Neural progenitor cell (in vitro differentiated cells): ENCODE results near the gene RBFOX1. TPM values are rescaled to one million over a fixed set of nuclear protein-coding genes. Genes with fewer than 3 reads are reported as not detected.

Experiments
- DNase-seq: peaks from one replicate; pipeline ENCODE4 v3.0.0-alpha.2; 2016; ENCODE audit warnings: low spot score
- H2AFZ ChIP-seq: fragments of 200-600 bp; sonication (generic); replicated peaks from 2 replicates; pipeline ENCODE4 v1.6.1; 2016; ENCODE audit warnings: antibody characterized with exemption
- H3F3A ChIP-seq: fragments of 200-600 bp; sonication (generic); 2 replicates; pipeline ENCODE4 v1.6.1; 2016; ENCODE audit warnings: antibody characterized with exemption, low read depth
- H3K27ac ChIP-seq: fragments of 200-600 bp; sonication (generic); 2 replicates; pipeline ENCODE4 v1.5.1; 2016; ENCODE audit warnings: mild to moderate bottlenecking
- H3K27me3 ChIP-seq: fragments of 200-600 bp; sonication (generic); 2 replicates; pipeline ENCODE4 v1.6.1; 2016; ENCODE audit warnings: mild to moderate bottlenecking, moderate library complexity
- H3K36me3 ChIP-seq: fragments of 200-600 bp; sonication (generic); 2 replicates; pipeline ENCODE4 v1.5.1; 2016
- H3K4me1 ChIP-seq: fragments of 200-600 bp; sonication (generic); 2 replicates; pipeline ENCODE4 v1.6.1; 2016; ENCODE audit warnings: mixed run types
- H3K4me2 ChIP-seq: fragments of 200-600 bp; sonication (generic); 2 replicates; pipeline ENCODE4 v1.6.1; 2016
- H3K4me3 ChIP-seq: fragments of 200-600 bp; sonication (generic); 2 replicates; pipeline ENCODE4 v1.5.1; 2016
- H3K79me2 ChIP-seq: fragments of 200-600 bp; sonication (generic); 2 replicates; pipeline ENCODE4 v1.6.1; 2016; ENCODE audit warnings: low read depth
- H3K9ac ChIP-seq: fragments of 200-600 bp; sonication (generic); 2 replicates; pipeline ENCODE4 v1.6.1; 2016
- H3K9me3 ChIP-seq: fragments of 200-600 bp; sonication (generic); 2 replicates; pipeline ENCODE4 v1.5.1; 2016; ENCODE audit warnings: low read depth
- H4K20me1 ChIP-seq: fragments of 200-600 bp; sonication (generic); 2 replicates; pipeline ENCODE4 v1.6.1; 2016; ENCODE audit warnings: low read depth
- H3K27ac Mint-ChIP-seq: 3 replicates; pipeline ENCODE4 v1.8.0; 2021; ENCODE audit warnings: mixed read lengths
- H3K27me3 Mint-ChIP-seq: 2 replicates; pipeline ENCODE4 v1.8.0; 2022; ENCODE audit warnings: low read depth, mild to moderate bottlenecking, inconsistent platforms, moderate library complexity, mixed read lengths; ENCODE audit not compliant: insufficient read depth
- H3K36me3 Mint-ChIP-seq: 3 replicates; pipeline ENCODE4 v1.8.0; 2021; ENCODE audit warnings: mixed read lengths
- H3K4me1 Mint-ChIP-seq: 3 replicates; pipeline ENCODE4 v1.8.0; 2021; ENCODE audit warnings: mixed read lengths
- H3K4me3 Mint-ChIP-seq: 3 replicates; pipeline ENCODE4 v1.8.0; 2021; ENCODE audit warnings: mild to moderate bottlenecking, moderate library complexity, mixed read lengths
- H3K9me3 Mint-ChIP-seq: 3 replicates; pipeline ENCODE4 v1.8.0; 2020; ENCODE audit warnings: mixed read lengths
- CTCF ChIP-seq: fragments of 200-600 bp; sonication (generic); IDR thresholded peaks from 2 replicates; pipeline ENCODE4 v1.5.1; 2017; ENCODE audit warnings: antibody characterized with exemption, mild to moderate bottlenecking
- EZH2 ChIP-seq: fragments of 200-600 bp; sonication (generic); IDR thresholded peaks from 2 replicates; pipeline ENCODE4 v1.6.1; 2017; ENCODE audit warnings: antibody characterized with exemption, mild to moderate bottlenecking, moderate library complexity
- EZH2phosphoT487 ChIP-seq: fragments of 200-600 bp; sonication (generic); IDR thresholded peaks from 2 replicates; pipeline ENCODE4 v1.6.1; 2017; ENCODE audit warnings: antibody characterized with exemption
- total RNA-seq: library from RNA; depleted of rRNA; stranded (reverse); fragments of >200 nt; gene quantifications from 2 replicates; pipeline ENCODE4 v1.2.3, GENCODE V29; 2015; ENCODE audit warnings: low replicate concordance

RBFOX1 gene
- total RNA-seq, 1 donor from 2014 or later: 1.2 TPM

DNA sequence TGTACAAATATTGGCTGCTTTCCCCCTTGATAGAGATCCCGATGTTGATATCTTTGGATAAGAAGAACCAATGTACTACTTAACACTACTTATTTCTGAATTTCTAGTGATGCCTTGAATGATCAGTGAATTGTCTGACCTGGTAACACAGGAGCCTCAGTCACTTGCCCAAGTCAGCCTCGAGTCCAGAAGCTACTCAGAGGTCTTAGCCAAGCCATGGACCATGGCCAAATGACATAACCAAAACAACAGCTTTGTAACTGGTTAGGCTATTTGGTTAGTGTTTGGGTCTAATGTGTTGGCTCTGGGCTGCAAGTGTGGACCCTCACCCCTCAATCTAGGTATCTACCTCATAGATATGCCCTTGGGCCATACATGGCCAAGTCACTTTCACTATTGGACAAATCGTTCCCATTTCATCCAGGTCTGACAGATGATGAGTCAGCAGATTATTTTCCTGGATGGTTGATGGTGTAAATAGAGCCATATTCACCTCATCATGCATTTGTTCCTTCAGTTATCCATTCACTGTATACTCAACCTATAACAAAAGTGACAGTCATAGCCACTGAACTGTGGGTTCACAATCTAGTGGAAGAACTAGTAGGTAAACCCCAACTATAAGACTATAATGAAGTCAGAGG, 3.5 kb downstream of the RBFOX1 start:
- H3K27me3 Mint-ChIP-seq: peaks cover 2% of the 10 kb centered on the region
- H3K4me3 ChIP-seq: no peak overlapping the region
- no peaks in the 10 kb centered on the region for H3K79me2 ChIP-seq
- no peak overlapping the region for H3K9ac ChIP-seq
- peaks cover 16% of the 10 kb centered on the region for H3K4me1 Mint-ChIP-seq
- no peak overlapping the region for H3K4me3 Mint-ChIP-seq
- no peaks in the 10 kb centered on the region for H3K9me3 ChIP-seq
- H3K36me3 Mint-ChIP-seq: no peaks in the 10 kb centered on the region
- no peaks in the 10 kb centered on the region for H3K27me3 ChIP-seq
- no peak overlapping the region for H2AFZ ChIP-seq
- H3K4me2 ChIP-seq: no peak overlapping the region
- H3K4me1 ChIP-seq: peaks cover 6% of the 10 kb centered on the region
- TF ChIP-seq CTCF: no peak
- no peak for TF ChIP-seq EZH2
- TF ChIP-seq EZH2phosphoT487: no peak
- H3K36me3 ChIP-seq: no peaks in the 10 kb centered on the region
- H3F3A ChIP-seq: no peaks in the 10 kb centered on the region
- no peak for DNase-seq
- no peak overlapping the region for H3K27ac Mint-ChIP-seq
- H3K9me3 Mint-ChIP-seq: no peaks in the 10 kb centered on the region
- no peak overlapping the region for H3K27ac ChIP-seq
- no peaks in the 10 kb centered on the region for H4K20me1 ChIP-seq

DNA sequence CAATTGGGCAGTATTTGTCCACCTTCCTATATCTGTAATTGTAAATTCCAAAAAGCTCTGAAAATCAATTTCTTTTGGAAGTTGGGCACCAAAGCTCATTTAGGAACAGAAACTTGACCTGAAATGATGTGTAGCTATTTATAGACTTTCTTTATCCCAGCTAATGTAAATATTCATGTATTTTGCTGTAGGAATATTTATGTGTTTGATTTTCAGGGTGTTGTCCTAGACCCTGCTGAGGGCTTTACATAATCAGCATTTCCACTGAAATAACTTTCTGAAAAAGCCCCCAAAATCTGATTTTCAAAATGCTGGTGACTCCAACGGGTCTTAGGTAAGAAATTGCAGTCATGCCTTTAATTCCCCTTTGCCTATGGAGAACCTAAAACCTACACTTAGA, 4.1 kb downstream of the RBFOX1 start:
- Histone ChIP-seq H3K79me2 (no peaks in the 10 kb centered on the region), H3K9me3 (no peaks in the 10 kb centered on the region)

GRCh38 chr16:7338826-7339225, 6.2 kb downstream of the RBFOX1 start:
- H3K4me3 Mint-ChIP-seq: no peak overlapping the region
- H3K27ac Mint-ChIP-seq: no peak overlapping the region
- Histone ChIP-seq H3F3A (no peaks in the 10 kb centered on the region), H3K27ac (no peak overlapping the region), H3K9me3 (no peaks in the 10 kb centered on the region), H3K36me3 (no peaks in the 10 kb centered on the region), H2AFZ (no peak overlapping the region), H3K4me2 (no peak overlapping the region), H3K79me2 (no peaks in the 10 kb centered on the region), H3K4me3 (no peak overlapping the region), H3K27me3 (no peaks in the 10 kb centered on the region), H3K9ac (no peak overlapping the region), H4K20me1 (no peaks in the 10 kb centered on the region), H3K4me1 (no peaks in the 10 kb centered on the region)
- H3K9me3 Mint-ChIP-seq: no peaks in the 10 kb centered on the region
- no peak for DNase-seq
- peaks cover 6% of the 10 kb centered on the region for H3K27me3 Mint-ChIP-seq
- no peak for TF ChIP-seq EZH2phosphoT487
- no peak for TF ChIP-seq EZH2
- no peak for TF ChIP-seq CTCF
- H3K4me1 Mint-ChIP-seq: no peaks in the 10 kb centered on the region
- H3K36me3 Mint-ChIP-seq: no peaks in the 10 kb centered on the region

More for the DNA sequence above, 4.1 kb downstream of the RBFOX1 start:
- Mint-ChIP-seq H3K9me3 (no peaks in the 10 kb centered on the region), H3K27ac (no peak overlapping the region), H3K4me1 (peaks cover 13% of the 10 kb centered on the region), H3K36me3 (no peaks in the 10 kb centered on the region), H3K27me3 (peaks cover 2% of the 10 kb centered on the region), H3K4me3 (no peak overlapping the region)
- TF ChIP-seq CTCF (no peak), EZH2 (no peak), EZH2phosphoT487 (no peak)
- no peaks in the 10 kb centered on the region for H4K20me1 ChIP-seq
- DNase-seq: no peak
- H3K4me3 ChIP-seq: no peak overlapping the region
- H3K4me1 ChIP-seq: peaks cover 6% of the 10 kb centered on the region
- H3K36me3 ChIP-seq: no peaks in the 10 kb centered on the region
- no peak overlapping the region for H2AFZ ChIP-seq
- H3K27me3 ChIP-seq: no peaks in the 10 kb centered on the region
- H3K27ac ChIP-seq: no peak overlapping the region
- H3K4me2 ChIP-seq: no peak overlapping the region
- H3F3A ChIP-seq: no peaks in the 10 kb centered on the region
- no peak overlapping the region for H3K9ac ChIP-seq
